Dendritic cell treated with granulocyte-macrophage colony-stimulating factor and Interleukin-4, amounts not matched to agents 40 ng/mL and 50 ng/mL, for 4 days (primary cell): ENCODE results near the gene MISP.
A peak's percentile ranks its signal among the peaks of the same experiment; 100 is the strongest.

Experiments
- H3K27ac Mint-ChIP-seq: one replicate; pipeline ENCODE4 v1.8.0; 2022; ENCODE audit warnings: mild to moderate bottlenecking, mixed read lengths
- H3K27me3 Mint-ChIP-seq: one replicate; pipeline ENCODE4 v1.8.0; 2022; ENCODE audit warnings: mild to moderate bottlenecking, mixed read lengths
- H3K36me3 Mint-ChIP-seq: one replicate; pipeline ENCODE4 v1.8.0; 2022; ENCODE audit warnings: low read depth, mixed read lengths
- H3K4me1 Mint-ChIP-seq: one replicate; pipeline ENCODE4 v1.8.0; 2022; ENCODE audit warnings: low read depth, mixed read lengths
- H3K4me3 Mint-ChIP-seq: one replicate; pipeline ENCODE4 v1.8.0; 2022; ENCODE audit warnings: mild to moderate bottlenecking, moderate library complexity, mixed read lengths
- H3K9me3 Mint-ChIP-seq: one replicate; pipeline ENCODE4 v1.8.0; 2022; ENCODE audit warnings: mixed read lengths
- intact Hi-C: fragments of 100-400 bp; cut with micrococcal nuclease; formaldehyde crosslinking; loops from one replicate; pipeline ENCODE4 v1.15.0; 2022

MISP gene

DNA sequence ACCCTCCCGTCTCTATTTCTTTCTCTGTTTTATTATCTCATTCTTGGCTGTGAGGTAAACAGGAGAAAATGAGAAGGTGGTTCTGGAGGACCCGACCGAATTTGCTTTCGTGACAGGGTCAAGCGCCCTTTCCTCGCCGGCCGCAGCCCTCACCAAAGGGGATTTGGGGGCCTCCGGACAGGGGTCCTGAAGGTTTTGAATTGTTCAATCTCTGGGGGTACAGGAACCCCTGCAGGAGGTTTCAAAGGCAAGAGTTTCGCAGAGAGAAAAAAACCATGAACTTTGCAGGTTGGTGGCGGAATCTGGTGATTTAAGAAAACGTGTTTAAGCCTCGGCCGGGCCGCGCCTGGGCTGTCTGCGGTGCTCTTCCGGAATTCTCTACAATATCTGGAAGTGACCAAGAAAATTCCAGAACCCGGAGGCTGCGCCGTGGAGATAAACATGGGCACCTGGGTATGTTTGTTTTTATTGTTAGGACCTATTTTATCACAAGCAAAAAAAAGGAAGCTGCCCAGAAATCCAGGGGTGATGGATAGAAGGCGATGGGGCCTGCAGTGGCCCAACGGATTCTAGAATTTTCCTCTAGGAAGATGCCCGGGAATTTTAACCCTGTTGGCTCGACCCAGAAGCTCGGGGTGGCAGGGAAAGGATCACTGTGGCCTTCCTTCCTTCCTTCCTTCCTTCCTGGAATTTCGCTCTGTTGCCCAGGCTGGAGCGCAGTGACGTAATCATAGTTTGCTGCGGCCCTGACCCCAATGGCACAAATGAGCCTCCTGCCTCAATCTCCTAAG lies 32.2 kb downstream of the MISP start:
- H3K9me3 Mint-ChIP-seq = no peaks in the 10 kb centered on the region
- no peak overlapping the region for H3K4me3 Mint-ChIP-seq
- intact Hi-C loops = no loop called here
- H3K27me3 Mint-ChIP-seq = peaks cover 44% of the 10 kb centered on the region
- no peaks in the 10 kb centered on the region for H3K36me3 Mint-ChIP-seq
- H3K27ac Mint-ChIP-seq = no peak overlapping the region
- no peaks in the 10 kb centered on the region for H3K4me1 Mint-ChIP-seq

DNA sequence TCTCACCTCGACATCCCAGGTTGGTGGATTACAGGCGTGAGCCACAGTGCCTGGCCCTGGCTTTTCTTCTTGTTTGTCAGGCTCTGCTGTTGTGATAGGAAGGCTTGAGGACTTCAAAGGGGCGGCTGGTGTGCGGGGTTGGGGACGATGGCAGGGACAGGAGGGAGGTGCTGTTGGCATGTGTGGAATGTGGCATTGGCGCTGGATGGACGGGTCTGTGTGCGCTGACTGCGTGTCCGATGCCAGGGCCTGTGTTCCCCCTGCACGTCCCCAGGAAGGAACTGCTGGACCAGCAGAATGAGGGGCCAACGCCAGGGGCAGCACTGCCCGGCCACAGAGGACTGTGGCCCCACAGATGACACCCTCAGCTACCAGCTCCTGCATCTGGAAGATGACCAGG lies 33.6 kb downstream of the MISP start:
- intact Hi-C loops = no loop called here
- H3K4me1 Mint-ChIP-seq = peaks cover 9% of the 10 kb centered on the region
- H3K4me3 Mint-ChIP-seq = no peak overlapping the region
- H3K27me3 Mint-ChIP-seq = peaks cover 43% of the 10 kb centered on the region
- no peaks in the 10 kb centered on the region for H3K36me3 Mint-ChIP-seq
- no peaks in the 10 kb centered on the region for H3K9me3 Mint-ChIP-seq
- H3K27ac Mint-ChIP-seq = no peak overlapping the region

DNA sequence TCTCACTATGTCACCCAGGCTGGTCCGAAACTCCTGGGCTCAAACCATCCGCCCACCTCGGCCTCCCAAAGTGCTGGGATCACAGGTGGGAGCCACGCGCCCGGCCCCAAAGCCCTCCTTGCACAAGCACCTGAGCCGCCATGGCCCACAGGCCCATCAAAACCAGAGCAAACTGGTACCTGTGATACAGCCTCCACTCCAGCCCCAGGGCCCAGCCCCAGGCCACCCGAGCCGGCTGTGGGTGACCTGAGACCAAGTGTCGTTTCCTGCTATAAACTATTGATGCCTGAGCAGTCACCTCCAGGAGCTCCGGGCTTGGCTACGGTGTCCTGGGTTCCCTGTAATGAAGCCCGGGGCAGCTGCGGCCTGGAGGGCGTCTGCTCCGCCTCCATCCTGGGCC lies 36.6 kb downstream of the MISP start:
- no peaks in the 10 kb centered on the region for H3K36me3 Mint-ChIP-seq
- intact Hi-C loops = no loop called here
- peaks cover 14% of the 10 kb centered on the region for H3K4me1 Mint-ChIP-seq
- H3K4me3 Mint-ChIP-seq = no peak overlapping the region
- H3K27ac Mint-ChIP-seq = no peak overlapping the region
- no peaks in the 10 kb centered on the region for H3K9me3 Mint-ChIP-seq
- peaks cover 23% of the 10 kb centered on the region for H3K27me3 Mint-ChIP-seq

DNA sequence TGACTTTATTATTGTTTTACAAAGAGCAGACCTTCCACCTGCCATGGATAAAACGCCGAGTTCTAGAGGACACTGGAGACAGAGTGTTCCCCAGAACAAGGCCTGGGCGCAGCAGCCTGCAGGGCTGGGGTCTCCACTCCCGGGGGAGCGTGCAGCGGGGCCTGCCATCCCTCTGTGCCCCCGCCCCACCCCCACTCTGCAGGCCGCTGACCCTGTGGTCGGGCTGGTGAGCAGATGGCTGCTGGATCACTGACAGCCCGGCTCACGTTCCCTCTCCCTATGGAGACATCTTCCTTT lies 37.7 kb downstream of the MISP start:
- Mint-ChIP-seq H3K27ac (peak overlapping the region; percentile 80), H3K4me3 (no peak overlapping the region), H3K36me3 (no peaks in the 10 kb centered on the region), H3K4me1 (peaks cover 14% of the 10 kb centered on the region), H3K9me3 (no peaks in the 10 kb centered on the region), H3K27me3 (peaks cover 14% of the 10 kb centered on the region)
- intact Hi-C loops = no loop called here

DNA sequence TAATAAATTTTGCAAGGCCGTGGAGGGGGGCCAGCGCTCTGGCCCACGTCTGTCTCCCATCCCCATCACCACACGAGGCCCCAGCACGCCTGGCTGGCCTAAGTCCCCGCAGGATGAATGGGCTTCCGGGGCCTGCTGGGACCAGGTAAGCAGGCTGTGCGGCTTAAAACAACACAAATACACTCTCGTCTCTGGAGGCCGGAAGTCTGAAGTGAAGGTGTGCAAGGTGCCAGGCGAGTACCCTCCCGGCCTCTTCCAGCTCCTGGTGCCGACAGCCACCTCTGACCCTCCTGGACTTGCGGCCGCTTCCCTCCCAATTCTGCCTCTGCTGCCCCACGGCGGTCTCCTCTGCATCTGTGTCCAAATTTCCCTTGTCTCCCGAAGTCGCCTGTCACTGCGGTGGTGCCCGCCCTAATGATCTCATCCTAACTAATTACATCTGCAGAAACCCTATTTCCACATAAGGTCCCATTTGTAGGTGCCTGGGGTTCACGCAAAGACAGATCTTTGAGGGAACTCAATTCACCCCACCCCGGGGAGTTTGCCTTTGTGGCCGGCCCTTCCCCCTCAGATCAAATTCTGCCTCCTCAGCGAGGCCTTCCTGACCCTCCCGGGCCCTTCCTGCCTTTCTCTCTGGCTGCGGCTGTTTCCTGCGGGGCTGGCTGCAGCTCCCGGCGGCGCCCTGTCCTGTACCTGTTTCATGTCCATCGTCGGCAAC lies 38.2 kb downstream of the MISP start:
- no peaks in the 10 kb centered on the region for H3K9me3 Mint-ChIP-seq
- no peaks in the 10 kb centered on the region for H3K36me3 Mint-ChIP-seq
- H3K27me3 Mint-ChIP-seq = peaks cover 14% of the 10 kb centered on the region
- H3K4me1 Mint-ChIP-seq = peaks cover 14% of the 10 kb centered on the region
- H3K27ac Mint-ChIP-seq = peak overlapping the region; percentile 80
- peak overlapping the region; percentile 44 for H3K4me3 Mint-ChIP-seq
- intact Hi-C loops = no loop called here

DNA sequence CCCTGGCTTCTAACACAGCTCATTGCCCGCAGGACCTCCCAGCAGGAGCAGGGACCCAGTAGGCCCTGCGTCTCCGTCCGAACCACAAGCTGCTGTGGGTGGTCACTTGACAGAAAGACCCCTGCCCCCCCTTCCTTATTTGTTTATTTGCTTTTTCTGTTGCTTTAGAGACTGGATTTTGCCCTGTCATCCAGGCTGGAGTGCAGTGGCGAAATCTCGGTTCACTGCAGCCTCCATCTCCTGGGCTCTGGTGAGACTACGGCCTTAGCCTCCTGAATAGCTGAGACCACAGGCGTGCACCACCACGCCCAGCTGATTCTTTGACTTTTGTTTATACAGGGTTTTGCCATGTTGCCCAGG lies 38.8 kb downstream of the MISP start:
- intact Hi-C loops = no loop called here
- peak overlapping the region; percentile 80 for H3K27ac Mint-ChIP-seq
- no peaks in the 10 kb centered on the region for H3K36me3 Mint-ChIP-seq
- H3K27me3 Mint-ChIP-seq = peaks cover 11% of the 10 kb centered on the region
- H3K9me3 Mint-ChIP-seq = no peaks in the 10 kb centered on the region
- peaks cover 14% of the 10 kb centered on the region for H3K4me1 Mint-ChIP-seq
- H3K4me3 Mint-ChIP-seq = peak overlapping the region; percentile 44

DNA sequence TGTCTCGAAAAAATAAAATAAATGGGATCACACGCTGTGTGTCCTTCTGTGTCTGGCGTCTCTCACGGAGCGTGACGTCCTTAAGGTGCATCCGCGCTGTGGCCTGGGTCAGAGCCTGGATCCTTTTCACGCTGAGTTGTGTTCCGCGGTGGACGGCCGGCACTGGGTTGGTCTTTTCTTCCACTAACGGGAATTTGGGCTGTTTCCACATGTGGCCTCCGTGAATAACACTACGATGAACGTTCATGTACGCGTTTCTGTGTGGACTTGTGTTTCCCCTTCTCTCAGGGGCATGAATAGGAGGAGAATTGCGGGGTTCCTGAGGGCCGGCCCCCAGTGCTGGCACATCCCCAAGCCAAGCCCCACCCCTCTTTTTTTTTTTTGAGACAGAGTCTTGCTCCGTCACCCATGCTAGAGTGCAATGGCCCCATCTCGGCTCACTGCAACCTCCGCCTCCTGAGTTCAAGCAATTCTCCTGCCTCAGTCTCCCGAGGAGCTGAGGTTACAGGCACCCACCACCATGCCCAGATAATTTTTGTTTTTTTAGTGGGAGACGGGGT lies 40.2 kb downstream of the MISP start:
- peaks cover 10% of the 10 kb centered on the region for H3K27me3 Mint-ChIP-seq
- no peaks in the 10 kb centered on the region for H3K36me3 Mint-ChIP-seq
- H3K4me1 Mint-ChIP-seq = peaks cover 14% of the 10 kb centered on the region
- H3K4me3 Mint-ChIP-seq = no peak overlapping the region
- intact Hi-C loops = no loop called here
- H3K9me3 Mint-ChIP-seq = no peaks in the 10 kb centered on the region
- H3K27ac Mint-ChIP-seq = no peak overlapping the region

DNA sequence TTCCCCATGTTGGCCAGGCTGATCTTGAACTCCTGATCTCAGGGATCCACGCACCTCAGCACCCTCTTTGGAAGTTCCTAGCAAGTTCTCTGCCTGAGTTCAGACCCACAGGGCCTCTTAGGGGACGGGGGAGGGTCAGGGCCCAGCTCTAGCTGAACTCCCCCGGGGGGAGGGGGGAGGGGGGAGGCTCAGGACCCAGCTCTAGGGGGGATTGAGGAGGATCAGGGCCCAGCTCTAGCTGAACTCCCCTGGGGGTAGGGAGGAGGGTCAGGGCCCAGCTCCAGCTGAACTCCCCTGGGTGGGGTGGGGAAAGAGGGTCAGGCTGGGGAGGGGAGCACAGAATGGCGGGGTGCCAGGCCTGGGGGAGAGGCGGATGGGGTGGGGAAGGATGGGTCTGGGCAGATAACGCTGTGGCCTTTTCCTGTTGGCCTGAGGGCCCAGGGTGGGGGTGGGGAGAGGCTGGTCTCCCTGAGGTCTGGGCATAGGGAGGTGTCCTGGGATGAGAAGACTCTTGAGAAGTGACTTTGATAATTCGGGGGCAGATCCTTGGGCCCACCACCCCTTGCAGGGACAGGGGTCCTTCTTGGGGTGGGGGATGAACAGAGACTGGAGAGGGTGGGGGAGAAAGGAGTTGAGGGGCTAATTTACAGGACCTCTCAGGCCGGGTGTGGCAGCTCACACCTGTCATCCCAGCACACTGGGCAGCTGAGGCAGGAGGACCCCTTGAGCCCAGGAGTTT lies 40.8 kb downstream of the MISP start:
- Mint-ChIP-seq H3K27me3 (peaks cover 10% of the 10 kb centered on the region), H3K4me1 (peaks cover 14% of the 10 kb centered on the region), H3K9me3 (no peaks in the 10 kb centered on the region), H3K27ac (no peak overlapping the region), H3K4me3 (no peak overlapping the region), H3K36me3 (no peaks in the 10 kb centered on the region)
- intact Hi-C loops = no loop called here

DNA sequence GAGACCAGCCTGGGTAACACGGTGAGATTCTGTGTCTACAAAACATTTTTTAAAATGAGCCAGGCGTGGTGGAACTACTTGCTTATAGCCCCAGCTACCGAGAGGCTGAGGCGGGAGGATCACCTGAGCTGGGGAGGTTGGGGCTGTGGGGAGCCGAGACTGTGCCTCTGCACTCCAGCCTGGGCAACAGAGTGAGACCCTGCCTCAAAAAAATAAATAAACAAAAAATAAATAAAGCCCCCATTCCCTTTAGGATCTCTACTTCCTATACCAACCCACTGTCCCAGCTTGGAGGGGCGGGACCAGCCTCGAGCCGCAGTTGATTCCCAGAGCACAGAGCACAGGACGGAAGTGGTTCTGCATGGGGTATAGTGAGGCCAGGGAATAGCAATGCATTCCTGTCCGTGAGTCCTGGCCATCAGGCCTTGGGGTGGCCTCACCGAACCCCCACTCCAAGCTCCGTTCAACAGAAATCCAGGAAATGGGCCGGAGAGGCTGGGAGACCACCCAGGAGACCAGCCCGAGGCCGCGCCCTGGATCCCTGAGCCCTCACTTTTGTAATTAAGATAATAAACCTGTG lies 41.5 kb downstream of the MISP start:
- H3K36me3 Mint-ChIP-seq = no peaks in the 10 kb centered on the region
- no peak overlapping the region for H3K4me3 Mint-ChIP-seq
- intact Hi-C loops = no loop called here
- H3K27me3 Mint-ChIP-seq = peaks cover 10% of the 10 kb centered on the region
- peaks cover 14% of the 10 kb centered on the region for H3K4me1 Mint-ChIP-seq
- H3K9me3 Mint-ChIP-seq = no peaks in the 10 kb centered on the region
- no peak overlapping the region for H3K27ac Mint-ChIP-seq

DNA sequence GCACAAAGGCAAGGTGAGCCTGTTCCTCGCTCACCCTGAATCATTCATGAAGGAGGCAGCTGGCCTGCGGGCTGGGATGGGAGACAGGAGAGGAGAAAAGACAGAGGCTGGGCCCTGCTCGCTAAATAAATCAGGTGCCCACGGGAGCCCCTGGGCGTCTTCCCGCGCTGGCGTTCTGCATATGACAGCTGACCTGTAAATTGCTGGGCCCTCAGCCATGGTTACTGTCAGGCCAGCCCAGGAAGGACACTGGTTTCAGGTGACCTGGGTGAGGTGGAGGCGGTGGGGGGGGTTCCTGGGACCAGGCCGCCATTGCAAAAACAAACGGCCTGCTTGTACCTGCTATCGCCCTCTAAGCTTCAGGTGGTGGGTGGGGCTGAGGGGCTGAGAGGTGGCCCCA lies 42.9 kb downstream of the MISP start:
- no peak overlapping the region for H3K27ac Mint-ChIP-seq
- H3K9me3 Mint-ChIP-seq = no peaks in the 10 kb centered on the region
- peaks cover 13% of the 10 kb centered on the region for H3K4me1 Mint-ChIP-seq
- peaks cover 9% of the 10 kb centered on the region for H3K27me3 Mint-ChIP-seq
- peaks cover 8% of the 10 kb centered on the region for H3K36me3 Mint-ChIP-seq
- intact Hi-C loops = no loop called here
- H3K4me3 Mint-ChIP-seq = no peak overlapping the region

DNA sequence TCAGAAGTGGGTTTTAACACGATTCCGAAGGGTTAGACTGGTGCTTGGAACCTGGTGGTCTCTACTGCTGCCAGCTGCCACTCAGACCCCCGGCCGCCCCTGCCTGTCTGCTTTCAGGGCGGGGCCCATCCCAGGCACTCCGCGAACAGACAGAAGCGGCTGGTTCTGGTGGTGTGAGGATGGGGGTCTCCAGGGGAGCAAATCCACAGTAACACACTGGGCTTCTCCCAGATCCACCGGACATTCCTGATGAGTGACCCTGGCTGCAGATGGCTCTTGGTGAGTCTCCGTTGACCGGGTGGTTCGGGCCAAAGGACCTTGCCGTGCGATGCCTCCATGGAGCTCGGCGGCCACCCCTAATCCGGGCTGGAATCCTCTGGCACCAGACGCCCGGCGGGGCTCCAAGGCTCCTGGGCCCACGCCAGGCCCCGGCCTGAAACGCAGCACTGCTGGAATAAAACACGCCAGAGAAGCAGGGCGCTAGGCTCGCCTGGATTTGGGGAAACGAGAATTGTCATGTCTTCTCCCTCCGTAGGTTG lies 44.2 kb downstream of the MISP start:
- no peak overlapping the region for H3K27ac Mint-ChIP-seq
- peaks cover 22% of the 10 kb centered on the region for H3K36me3 Mint-ChIP-seq
- no peaks in the 10 kb centered on the region for H3K27me3 Mint-ChIP-seq
- peaks cover 14% of the 10 kb centered on the region for H3K4me1 Mint-ChIP-seq
- no peak overlapping the region for H3K4me3 Mint-ChIP-seq
- intact Hi-C loops = no loop called here
- H3K9me3 Mint-ChIP-seq = no peaks in the 10 kb centered on the region

DNA sequence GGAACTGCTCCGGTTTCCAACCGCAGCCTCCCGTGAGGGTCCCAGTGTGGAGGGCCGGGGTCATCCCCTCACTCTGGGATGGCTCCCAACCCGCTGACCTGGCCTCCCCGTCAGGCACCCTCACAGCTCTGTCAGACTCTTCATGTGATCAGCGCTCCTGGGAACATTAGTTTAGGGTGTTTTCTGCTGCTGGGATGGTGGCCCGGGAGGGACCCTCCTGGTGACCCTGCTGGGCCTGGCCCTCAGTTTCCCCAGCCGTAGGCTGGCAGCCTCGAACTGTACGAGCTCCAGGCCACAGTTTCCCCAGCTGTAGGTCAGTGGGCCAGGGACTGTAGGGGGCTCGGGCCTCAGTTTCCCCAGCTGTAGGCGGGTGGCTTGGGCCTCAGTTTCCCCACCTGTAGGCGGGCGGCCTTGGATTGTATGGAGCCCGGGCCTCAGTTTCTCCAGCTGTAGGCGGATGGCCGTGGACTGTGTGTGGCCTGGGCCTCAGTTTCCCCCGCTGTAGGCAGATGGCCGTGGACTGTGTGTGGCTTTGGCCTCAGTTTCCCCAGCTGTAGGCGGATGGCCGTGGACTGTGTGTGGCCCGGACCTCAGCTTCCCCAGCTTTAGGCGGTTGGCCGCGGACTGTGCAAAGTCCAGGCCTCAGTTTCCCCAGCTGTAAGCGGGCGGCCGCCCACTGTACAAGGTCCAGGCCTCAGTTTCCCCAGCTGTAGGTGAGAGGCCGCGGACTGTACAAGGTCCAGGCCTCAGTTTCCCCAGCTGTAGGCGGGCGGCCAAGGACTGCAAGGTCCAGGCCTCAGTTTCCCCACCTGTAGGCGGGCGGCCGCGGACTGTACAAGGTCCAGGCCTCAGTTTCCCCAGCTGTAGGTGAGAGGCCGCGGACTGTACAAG lies 45.0 kb downstream of the MISP start:
- intact Hi-C loops = no loop called here
- H3K4me3 Mint-ChIP-seq = peak overlapping the region; percentile 88
- peaks cover 30% of the 10 kb centered on the region for H3K36me3 Mint-ChIP-seq

More for the DNA sequence above, 45.0 kb downstream of the MISP start:
- no peaks in the 10 kb centered on the region for H3K9me3 Mint-ChIP-seq
- H3K27me3 Mint-ChIP-seq = no peaks in the 10 kb centered on the region
- H3K27ac Mint-ChIP-seq = peak overlapping the region; percentile 87
- peaks cover 22% of the 10 kb centered on the region for H3K4me1 Mint-ChIP-seq
